Loucy (cell line): Measurements from ENCODE around the gene TMEM150B.

ENCODE experiments used
- H2AFZ ChIP-seq: fragments of 200-600 bp; sonication (generic); 2 replicates; pipeline ENCODE4 v1.6.0; 2016; ENCODE audit warnings: antibody characterized with exemption, mild to moderate bottlenecking, low read length, moderate library complexity
- H3F3A ChIP-seq: fragments of 200-600 bp; 2 replicates; pipeline ENCODE4 v1.6.0; 2016; ENCODE audit warnings: antibody characterized with exemption, low read depth, mild to moderate bottlenecking
- H3K27me3 ChIP-seq: fragments of 200-600 bp; sonication (generic); 2 replicates; pipeline ENCODE4 v1.6.1; 2014; ENCODE audit warnings: low read length, mild to moderate bottlenecking; ENCODE audit not compliant: insufficient read depth, poor library complexity, severe bottlenecking
- H3K36me3 ChIP-seq: fragments of 200-600 bp; sonication (generic); 2 replicates; pipeline ENCODE4 v1.6.1; 2016; ENCODE audit warnings: low read length; ENCODE audit not compliant: insufficient read depth
- H3K4me1 ChIP-seq: fragments of 200-600 bp; sonication (generic); 2 replicates; pipeline ENCODE4 v1.5.1; 2014; ENCODE audit warnings: low read length, mild to moderate bottlenecking; ENCODE audit not compliant: insufficient read depth, poor library complexity, severe bottlenecking
- H3K4me2 ChIP-seq: fragments of 200-600 bp; sonication (generic); 2 replicates; pipeline ENCODE4 v1.6.0; 2014; ENCODE audit warnings: antibody characterized with exemption, low read length, low read depth, mild to moderate bottlenecking; ENCODE audit not compliant: poor library complexity, severe bottlenecking
- H3K4me3 ChIP-seq: fragments of 200-600 bp; sonication (generic); 2 replicates; pipeline ENCODE4 v1.5.1; 2014; ENCODE audit warnings: low read length, mild to moderate bottlenecking, mixed read lengths; ENCODE audit not compliant: poor library complexity, severe bottlenecking
- H3K79me2 ChIP-seq: fragments of 200-600 bp; sonication (generic); 2 replicates; pipeline ENCODE4 v1.6.1; 2014; ENCODE audit warnings: low read length; ENCODE audit not compliant: insufficient read depth
- H3K9ac ChIP-seq: fragments of 200-600 bp; sonication (generic); 2 replicates; pipeline ENCODE4 v1.6.0; 2014; ENCODE audit warnings: mild to moderate bottlenecking, low read depth, low read length, moderate library complexity; ENCODE audit not compliant: poor library complexity, severe bottlenecking
- H3K9me2 ChIP-seq: fragments of 200-600 bp; sonication (generic); replicated peaks from 2 replicates; pipeline ENCODE4 v1.6.1; 2016; ENCODE audit warnings: low read depth, low read length, mixed read lengths
- H3K9me3 ChIP-seq: fragments of 200-600 bp; sonication (generic); 2 replicates; pipeline ENCODE4 v1.6.1; 2014; ENCODE audit warnings: mild to moderate bottlenecking, antibody characterized with exemption, low read length, low read depth; ENCODE audit not compliant: insufficient read depth
- H4K20me1 ChIP-seq: fragments of 200-600 bp; sonication (generic); 2 replicates; pipeline ENCODE4 v1.6.0; 2014; ENCODE audit warnings: antibody characterized with exemption, low read length, mild to moderate bottlenecking; ENCODE audit not compliant: insufficient read depth, poor library complexity, severe bottlenecking
- CTCF ChIP-seq: fragments of 200-600 bp; sonication (generic); conservative IDR thresholded peaks from 2 replicates; pipeline ENCODE4 v1.5.1; 2014; ENCODE audit warnings: mild to moderate bottlenecking, antibody characterized with exemption, low read length
- EZH2phosphoT487 ChIP-seq: fragments of 200-600 bp; IDR thresholded peaks from 2 replicates; pipeline ENCODE4 v1.6.1; 2018; ENCODE audit warnings: antibody characterized with exemption, mild to moderate bottlenecking, moderate library complexity, borderline replicate concordance

TMEM150B gene

DNA sequence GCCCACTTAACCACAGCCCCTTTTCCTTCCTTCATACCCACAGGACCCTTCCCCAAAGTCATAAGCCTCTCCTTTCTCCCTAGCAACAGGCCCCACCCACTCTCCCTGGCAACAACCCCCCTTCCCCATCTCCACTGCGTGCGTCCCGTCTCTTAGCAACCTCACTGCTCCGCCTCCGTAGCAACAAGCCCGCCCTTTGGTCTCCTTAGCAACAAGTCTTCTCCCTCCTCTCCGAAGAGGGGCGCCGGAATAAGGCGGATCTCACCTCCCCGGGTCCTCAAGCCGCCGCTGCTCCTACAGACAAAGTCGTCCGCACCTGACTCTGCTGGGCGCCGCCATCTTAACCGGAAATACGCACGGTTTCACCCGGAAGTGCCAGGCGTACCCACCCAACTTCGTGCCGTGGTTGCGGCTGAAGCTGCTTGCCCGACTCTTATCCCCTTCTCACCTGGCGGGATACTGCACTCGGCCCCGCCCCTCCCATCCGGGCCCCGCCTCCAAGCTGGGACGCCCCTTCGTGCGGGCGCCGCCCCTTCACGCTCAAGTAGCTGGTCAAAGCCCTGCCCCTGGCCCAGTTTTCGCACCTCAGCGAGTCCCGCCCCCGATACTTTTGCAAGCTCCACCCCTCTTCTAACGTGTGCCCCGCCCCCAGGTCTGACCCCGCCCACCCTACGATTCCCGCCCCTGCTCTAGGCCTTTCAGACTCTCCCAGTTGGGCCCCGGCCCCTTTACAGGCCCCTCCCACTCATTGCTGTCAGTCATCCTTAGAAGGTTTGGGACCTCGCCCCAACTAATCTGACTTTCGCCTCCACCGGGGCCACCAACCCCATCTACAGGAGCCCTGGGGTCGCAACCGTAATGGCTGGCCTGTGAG, 45.1 kb downstream of the TMEM150B start, which contains the start of gene HSPBP1:
HSPBP1 (minus strand) TSS at position 341 of the 874 bp plus-strand sequence. CDS start 502 bp downstream, outside the sequence.
- Histone ChIP-seq H2AFZ (peak within 1 kb of the TSS; percentile 69), H3K36me3 (no peaks in the 10 kb centered on the region), H3K27me3 (no peaks in the 10 kb centered on the region), H3K9me3 (no peaks in the 10 kb centered on the region), H3K9me2 (no peaks in the 10 kb centered on the region), H3F3A (peaks cover 6% of the 10 kb centered on the region; the same call in 1 of the 2 replicates), H3K4me2 (peak within 1 kb of the TSS; percentile 80), H3K4me3 (peak within 1 kb of the TSS; percentile 88), H3K9ac (peak within 1 kb of the TSS; percentile 71), H3K4me1 (peaks cover 13% of the 10 kb centered on the region), H3K79me2 (peaks cover 17% of the 10 kb centered on the region), H4K20me1 (no peaks in the 10 kb centered on the region)
- TF ChIP-seq EZH2phosphoT487 (no peak), CTCF (no peak)

- Histone ChIP-seq H3K9ac (peak overlapping the region; percentile 71), H3K4me2 (peak overlapping the region; percentile 80), H3K9me3 (no peaks in the 10 kb centered on the region), H4K20me1 (no peaks in the 10 kb centered on the region), H2AFZ (peak overlapping the region; percentile 69), H3K79me2 (peaks cover 17% of the 10 kb centered on the region), H3F3A (peaks cover 6% of the 10 kb centered on the region; the same call in 1 of the 2 replicates), H3K27me3 (no peaks in the 10 kb centered on the region), H3K36me3 (no peaks in the 10 kb centered on the region), H3K4me3 (peak overlapping the region; percentile 88), H3K4me1 (peaks cover 13% of the 10 kb centered on the region), H3K9me2 (no peaks in the 10 kb centered on the region)
- no peak for TF ChIP-seq EZH2phosphoT487
Measured at GRCh38 chr19:55279340-55279739, 45.8 kb downstream of the TMEM150B start.

DNA sequence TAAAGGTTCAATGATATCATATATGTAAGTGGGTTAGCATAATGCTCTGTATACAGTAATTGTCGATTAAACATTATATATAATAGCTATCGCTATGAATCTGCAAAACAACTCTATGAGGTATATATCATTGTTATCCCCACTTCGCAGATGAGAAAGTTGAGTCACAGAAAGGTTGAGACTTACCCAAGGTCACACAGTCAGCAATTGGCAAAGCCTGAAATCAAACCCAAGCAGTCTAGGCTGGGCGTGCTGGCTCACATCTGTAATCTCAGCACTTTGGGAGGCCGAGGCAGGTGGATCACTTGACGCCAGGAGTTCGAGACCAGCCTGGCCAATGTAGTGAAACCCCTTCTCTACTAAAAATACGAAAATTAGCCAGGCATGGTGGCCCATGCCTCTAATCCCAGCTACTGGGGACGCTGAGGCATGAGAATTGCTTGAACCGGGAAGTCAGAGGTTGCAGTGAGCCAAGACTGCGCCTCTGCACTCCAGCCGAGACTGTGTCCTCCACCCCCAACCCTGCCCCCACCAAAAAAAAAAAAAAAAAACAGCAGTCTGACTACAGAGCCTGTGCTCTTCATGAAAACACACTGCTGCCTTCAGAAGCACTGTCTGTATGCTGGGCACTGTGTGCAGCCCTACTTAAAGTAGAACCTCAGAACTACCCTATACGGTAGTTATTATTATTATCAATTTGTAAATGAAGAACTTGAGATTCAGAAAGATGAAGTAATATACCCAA, 46.6 kb downstream of the TMEM150B start:
- no peaks in the 10 kb centered on the region for H3K27me3 ChIP-seq
- no peak overlapping the region for H2AFZ ChIP-seq
- peaks cover 13% of the 10 kb centered on the region for H3K4me1 ChIP-seq
- no peaks in the 10 kb centered on the region for H4K20me1 ChIP-seq
- peak overlapping the region; percentile 71 for H3K9ac ChIP-seq
- peaks cover 6% of the 10 kb centered on the region; the same call in 1 of the 2 replicates for H3F3A ChIP-seq
- no peaks in the 10 kb centered on the region for H3K36me3 ChIP-seq
- no peak for TF ChIP-seq EZH2phosphoT487
- no peak for TF ChIP-seq CTCF
- H3K79me2 ChIP-seq: peaks cover 17% of the 10 kb centered on the region
- H3K4me3 ChIP-seq: peak overlapping the region; percentile 88
- H3K9me3 ChIP-seq: no peaks in the 10 kb centered on the region
- no peaks in the 10 kb centered on the region for H3K9me2 ChIP-seq
- peak overlapping the region; percentile 80 for H3K4me2 ChIP-seq
